Measurements from ENCODE around the gene GP1BA. TPM values are rescaled to one million over a fixed set of nuclear protein-coding genes. Genes with fewer than 3 reads are reported as not detected.

GP1BA gene
- total RNA-seq, 1 experiment from 2014 or later: 0.15 TPM

DNA sequence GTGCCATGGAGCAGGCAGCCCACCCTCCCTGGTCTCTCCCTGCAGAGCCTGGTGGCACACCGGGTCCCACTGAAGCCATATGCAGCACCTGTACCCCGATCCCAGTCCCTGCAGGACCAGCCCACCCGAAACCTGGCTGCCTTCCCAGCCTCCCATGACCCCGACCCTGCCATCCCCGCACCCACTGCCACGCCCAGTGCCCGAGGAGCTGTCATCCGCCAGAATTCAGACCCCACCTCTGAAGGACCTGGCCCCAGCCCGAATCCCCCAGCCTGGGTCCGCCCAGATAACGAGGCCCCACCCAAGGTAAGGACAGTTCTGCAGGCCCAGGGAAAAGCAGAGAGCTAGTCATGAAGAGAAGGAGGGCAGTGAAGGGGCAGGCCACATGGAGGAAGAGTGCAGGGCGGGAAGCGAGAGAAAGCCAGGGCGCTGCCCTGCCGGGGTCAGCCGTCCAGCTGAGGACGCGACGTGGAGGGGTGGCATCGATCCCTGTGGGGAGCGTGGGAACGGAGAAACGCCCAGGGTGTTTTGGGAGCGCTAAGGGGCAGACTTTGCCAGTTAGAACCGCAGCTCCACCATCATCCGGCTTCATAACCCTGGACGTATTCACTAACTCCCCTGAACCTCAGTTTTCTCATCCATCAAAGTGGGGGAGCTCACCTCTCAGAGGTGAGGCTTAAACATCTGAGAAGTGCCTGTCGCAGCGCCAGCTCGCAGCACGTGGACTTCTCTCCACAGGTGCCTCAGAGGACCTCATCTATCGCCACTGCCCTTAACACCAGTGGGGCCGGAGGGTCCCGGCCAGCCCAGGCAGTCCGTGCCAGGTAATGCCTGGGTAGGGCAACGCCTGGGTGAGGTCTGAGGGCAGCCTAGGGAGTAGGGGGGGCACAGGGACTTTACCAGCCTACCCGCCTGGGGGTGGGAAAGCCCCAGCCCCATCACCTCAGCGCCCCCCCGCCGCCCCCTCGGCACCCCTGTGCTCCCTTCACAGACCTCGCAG is 40.4 kb upstream of the GP1BA start:
- Histone ChIP-seq H3K27ac (ENCODE audit: low read length) (no peak overlapping the region), H3K27me3 (ENCODE audit: control insufficient read depth, insufficient read depth, low read length) (no peaks in the 10 kb centered on the region), H3K4me1 (ENCODE audit: control insufficient read depth, insufficient read depth, low read length) (no peaks in the 10 kb centered on the region), H3K9me3 (ENCODE audit: control insufficient read depth, insufficient read depth, low read depth, low read length) (no peaks in the 10 kb centered on the region), H3K36me3 (ENCODE audit: control insufficient read depth, insufficient read depth, low read length) (peaks cover 4% of the 10 kb centered on the region; the same call in 1 of the 2 replicates), H3K4me3 (ENCODE audit: low read depth in 2 of 2, low read length in 2 of 2) (no peak overlapping the region)
- ATAC-seq (no peak), DNase-seq (ENCODE audit: low read depth, low spot score) (no peak)
- in situ Hi-C loops (cut with HindIII; ENCODE audit: low pct_unique_long_range_greater_than_20kb, low sequenced_read_pairs): no loop called here
- intact Hi-C loops (cut with micrococcal nuclease; ENCODE audit: unreplicated experiment): no loop called here
- TF ChIP-seq TCF7L2 (IDR thresholded peaks at IDR 0.05; ENCODE audit: low read depth, low read length): no peak
- TF ChIP-seq SIN3A (IDR thresholded peaks at IDR 0.05; ENCODE audit: borderline replicate concordance, insufficient read depth, low read depth, low read length): no peak
- TF ChIP-seq, protein P1, sequence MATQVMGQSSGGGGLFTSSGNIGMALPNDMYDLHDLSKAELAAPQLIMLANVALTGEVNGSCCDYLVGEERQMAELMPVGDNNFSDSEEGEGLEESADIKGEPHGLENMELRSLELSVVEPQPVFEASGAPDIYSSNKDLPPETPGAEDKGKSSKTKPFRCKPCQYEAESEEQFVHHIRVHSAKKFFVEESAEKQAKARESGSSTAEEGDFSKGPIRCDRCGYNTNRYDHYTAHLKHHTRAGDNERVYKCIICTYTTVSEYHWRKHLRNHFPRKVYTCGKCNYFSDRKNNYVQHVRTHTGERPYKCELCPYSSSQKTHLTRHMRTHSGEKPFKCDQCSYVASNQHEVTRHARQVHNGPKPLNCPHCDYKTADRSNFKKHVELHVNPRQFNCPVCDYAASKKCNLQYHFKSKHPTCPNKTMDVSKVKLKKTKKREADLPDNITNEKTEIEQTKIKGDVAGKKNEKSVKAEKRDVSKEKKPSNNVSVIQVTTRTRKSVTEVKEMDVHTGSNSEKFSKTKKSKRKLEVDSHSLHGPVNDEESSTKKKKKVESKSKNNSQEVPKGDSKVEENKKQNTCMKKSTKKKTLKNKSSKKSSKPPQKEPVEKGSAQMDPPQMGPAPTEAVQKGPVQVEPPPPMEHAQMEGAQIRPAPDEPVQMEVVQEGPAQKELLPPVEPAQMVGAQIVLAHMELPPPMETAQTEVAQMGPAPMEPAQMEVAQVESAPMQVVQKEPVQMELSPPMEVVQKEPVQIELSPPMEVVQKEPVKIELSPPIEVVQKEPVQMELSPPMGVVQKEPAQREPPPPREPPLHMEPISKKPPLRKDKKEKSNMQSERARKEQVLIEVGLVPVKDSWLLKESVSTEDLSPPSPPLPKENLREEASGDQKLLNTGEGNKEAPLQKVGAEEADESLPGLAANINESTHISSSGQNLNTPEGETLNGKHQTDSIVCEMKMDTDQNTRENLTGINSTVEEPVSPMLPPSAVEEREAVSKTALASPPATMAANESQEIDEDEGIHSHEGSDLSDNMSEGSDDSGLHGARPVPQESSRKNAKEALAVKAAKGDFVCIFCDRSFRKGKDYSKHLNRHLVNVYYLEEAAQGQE (IDR thresholded peaks at IDR 0.05; ENCODE audit: insufficient read depth in 1 of 2, low read depth in 2 of 2, low read length in 1 of 2): no peak
- TF ChIP-seq, protein P2, sequence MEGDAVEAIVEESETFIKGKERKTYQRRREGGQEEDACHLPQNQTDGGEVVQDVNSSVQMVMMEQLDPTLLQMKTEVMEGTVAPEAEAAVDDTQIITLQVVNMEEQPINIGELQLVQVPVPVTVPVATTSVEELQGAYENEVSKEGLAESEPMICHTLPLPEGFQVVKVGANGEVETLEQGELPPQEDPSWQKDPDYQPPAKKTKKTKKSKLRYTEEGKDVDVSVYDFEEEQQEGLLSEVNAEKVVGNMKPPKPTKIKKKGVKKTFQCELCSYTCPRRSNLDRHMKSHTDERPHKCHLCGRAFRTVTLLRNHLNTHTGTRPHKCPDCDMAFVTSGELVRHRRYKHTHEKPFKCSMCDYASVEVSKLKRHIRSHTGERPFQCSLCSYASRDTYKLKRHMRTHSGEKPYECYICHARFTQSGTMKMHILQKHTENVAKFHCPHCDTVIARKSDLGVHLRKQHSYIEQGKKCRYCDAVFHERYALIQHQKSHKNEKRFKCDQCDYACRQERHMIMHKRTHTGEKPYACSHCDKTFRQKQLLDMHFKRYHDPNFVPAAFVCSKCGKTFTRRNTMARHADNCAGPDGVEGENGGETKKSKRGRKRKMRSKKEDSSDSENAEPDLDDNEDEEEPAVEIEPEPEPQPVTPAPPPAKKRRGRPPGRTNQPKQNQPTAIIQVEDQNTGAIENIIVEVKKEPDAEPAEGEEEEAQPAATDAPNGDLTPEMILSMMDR (IDR thresholded peaks at IDR 0.05): no peak
- no peak for TF ChIP-seq POLR2AphosphoS5 (IDR thresholded peaks at IDR 0.05; ENCODE audit: low read depth, low read length)
- CTCF ChIA-PET: interaction anchor here (0.6 to 0.7 kb wide), 3 partner anchors 15 to 68 kb away, joined by 3 to 6 read pairs (median 5); no protein-coding TSS in a partner anchor
- POLR2A ChIA-PET: no interaction called here
- no TSS peak for BruUV-seq (replicated peaks)

DNA sequence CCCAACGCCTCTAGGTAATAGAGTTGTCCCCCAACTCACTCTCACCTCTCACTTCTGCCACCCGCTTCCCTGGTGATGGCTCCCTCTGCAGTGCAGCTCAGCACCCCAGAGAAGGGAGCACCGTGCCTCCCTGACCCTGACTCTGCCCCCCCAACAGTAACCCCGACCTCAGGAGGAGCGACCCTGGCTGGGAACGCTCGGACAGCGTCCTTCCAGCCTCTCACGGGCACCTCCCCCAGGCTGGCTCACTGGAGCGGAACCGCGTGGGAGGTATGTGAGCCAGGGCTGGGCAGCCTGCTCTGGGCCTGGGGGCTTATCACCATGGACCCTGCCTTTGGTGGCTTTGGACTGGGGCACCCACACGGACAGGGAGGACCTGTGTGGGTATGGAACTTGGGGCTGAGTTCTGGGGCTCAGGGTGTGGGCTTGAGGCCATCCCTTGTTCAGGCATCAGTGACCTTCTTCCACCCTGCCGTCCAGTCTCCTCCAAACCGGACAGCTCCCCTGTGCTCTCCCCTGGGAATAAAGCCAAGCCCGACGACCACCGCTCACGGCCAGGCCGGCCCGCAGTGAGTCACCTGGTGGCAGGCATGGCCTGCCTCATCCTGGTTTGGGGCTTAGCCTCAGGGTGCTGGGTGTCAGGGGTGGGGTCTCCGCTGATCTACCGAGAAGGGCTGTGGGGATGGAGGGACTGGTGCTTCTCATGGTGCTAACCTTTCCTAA is 39.4 kb upstream of the GP1BA start:
- H3K9me3 ChIP-seq (ENCODE audit: control insufficient read depth, insufficient read depth, low read depth, low read length): no peaks in the 10 kb centered on the region
- no peak overlapping the region for H3K27ac ChIP-seq (ENCODE audit: low read length)
- in situ Hi-C loops (cut with HindIII; ENCODE audit: low pct_unique_long_range_greater_than_20kb, low sequenced_read_pairs): no loop called here
- ChIA-PET CTCF (no interaction called here), POLR2A (no interaction called here)
- H3K27me3 ChIP-seq (ENCODE audit: control insufficient read depth, insufficient read depth, low read length): no peaks in the 10 kb centered on the region
- no peak overlapping the region for H3K4me3 ChIP-seq (ENCODE audit: low read depth in 2 of 2, low read length in 2 of 2)
- peaks cover 4% of the 10 kb centered on the region; the same call in 1 of the 2 replicates for H3K36me3 ChIP-seq (ENCODE audit: control insufficient read depth, insufficient read depth, low read length)
- ATAC-seq (no peak), DNase-seq (ENCODE audit: low read depth, low spot score) (no peak)
- TF ChIP-seq SIN3A (IDR thresholded peaks at IDR 0.05; ENCODE audit: borderline replicate concordance, insufficient read depth, low read depth, low read length): no peak
- TF ChIP-seq TCF7L2 (IDR thresholded peaks at IDR 0.05; ENCODE audit: low read depth, low read length): no peak
- TF ChIP-seq, protein P1 (IDR thresholded peaks at IDR 0.05; ENCODE audit: insufficient read depth in 1 of 2, low read depth in 2 of 2, low read length in 1 of 2): no peak
- TF ChIP-seq, protein P2 (IDR thresholded peaks at IDR 0.05): no peak
- no peak for TF ChIP-seq POLR2AphosphoS5 (IDR thresholded peaks at IDR 0.05; ENCODE audit: low read depth, low read length)
- no peaks in the 10 kb centered on the region for H3K4me1 ChIP-seq (ENCODE audit: control insufficient read depth, insufficient read depth, low read length)
- no TSS peak for BruUV-seq (replicated peaks)
- intact Hi-C loops (cut with micrococcal nuclease; ENCODE audit: unreplicated experiment): no loop called here
